Hematopoietic multipotent progenitor cell treated with erythropoietin and hydrocortisone succinate and interleukin-3 and kit ligand, for 17 days (in vitro differentiated cells): Measurements from ENCODE around the gene RAB11FIP4.
"Not testable (repeated sequence)": the region's sequence is repeated elsewhere in the genome, so short reads cannot be mapped to it uniquely, and the experiment has no call there.

Experiments
- DNase-seq: peaks from one replicate; pipeline ENCODE4 v3.0.0-alpha.2; 2015; ENCODE audit warnings: low spot score

Gene RAB11FIP4

GRCh38 chr17:31391496-31391949, at the start of gene RAB11FIP4:
Gene RAB11FIP4 (plus strand): TSS chr17:31391675. CDS start chr17:31391853, 178 bp downstream.
- no peak for DNase-seq

- not testable (repeated sequence) for DNase-seq
Measured at GRCh38 chr17:31345191-31345747, 46.2 kb upstream of the RAB11FIP4 start.

DNA sequence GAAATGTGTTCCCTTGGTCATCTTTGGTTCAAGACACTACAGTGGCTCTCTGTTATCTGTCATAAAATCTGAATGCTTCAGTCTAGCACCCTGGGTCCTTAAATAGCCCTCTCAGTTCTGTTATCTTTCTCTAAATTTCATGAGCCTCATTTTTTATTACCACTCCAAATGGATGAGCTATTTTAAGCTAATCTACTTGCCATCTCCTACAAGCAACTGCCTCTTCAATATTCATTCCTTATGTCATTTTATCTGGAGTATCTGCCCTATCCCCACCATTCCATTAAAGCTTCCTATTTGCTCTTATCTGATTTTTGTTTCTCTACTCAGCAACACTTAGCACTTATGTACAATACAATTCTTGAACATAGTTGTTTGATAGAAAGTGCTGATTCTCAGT, 42.0 kb upstream of the RAB11FIP4 start:
- DNase-seq, result no peak

GRCh38 chr17:31355935-31356334, 35.5 kb upstream of the RAB11FIP4 start:
- DNase-seq, result no peak

GRCh38 chr17:31357091-31357490, 34.4 kb upstream of the RAB11FIP4 start:
- no peak for DNase-seq

DNA sequence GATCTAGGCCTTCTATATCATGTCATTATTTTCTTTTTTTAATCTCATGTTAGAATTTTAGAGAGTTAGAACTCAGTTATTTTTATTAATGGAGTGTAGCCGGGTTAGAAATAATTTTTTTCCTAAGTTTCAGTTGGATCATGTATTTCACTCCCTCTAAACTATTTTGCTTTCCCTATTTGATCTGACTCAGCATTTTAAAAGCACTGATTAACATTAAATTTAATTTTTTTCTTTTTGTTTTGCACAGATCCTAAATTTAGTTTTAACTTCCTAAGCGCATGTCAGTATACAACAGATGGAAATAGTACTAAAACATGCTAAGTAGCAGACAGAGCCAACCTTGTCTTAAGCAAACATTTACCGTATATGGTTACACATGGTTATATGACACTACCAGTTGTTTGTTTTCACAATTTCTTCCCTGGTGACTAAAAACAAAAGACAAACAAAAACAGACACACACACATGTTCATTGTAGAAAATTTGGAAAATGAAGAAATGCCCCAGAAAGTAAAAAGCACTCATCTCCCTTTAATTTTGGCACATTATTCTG, 33.6 kb upstream of the RAB11FIP4 start:
- DNase-seq, result no peak

- no peak for DNase-seq
Measured at GRCh38 chr17:31364012-31364411, 27.5 kb upstream of the RAB11FIP4 start.

DNA sequence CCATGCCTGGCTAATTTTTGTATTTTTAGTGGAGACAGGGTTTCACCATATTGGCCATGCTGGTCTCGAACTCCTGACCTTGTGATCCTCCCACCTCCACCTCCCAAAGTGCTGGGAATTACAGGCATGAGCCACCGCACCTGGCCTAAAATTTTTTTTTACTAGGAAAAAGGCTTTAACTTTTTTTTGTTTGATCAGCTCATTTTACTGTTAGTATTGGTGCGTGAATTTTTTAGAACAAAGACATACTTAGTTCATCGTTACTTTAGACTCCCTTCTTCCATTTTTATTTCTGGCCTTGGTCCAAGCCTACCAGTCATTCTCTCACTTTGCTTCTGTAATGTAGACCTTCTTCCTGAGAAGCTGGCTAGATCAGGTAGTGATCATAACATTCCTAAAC, 25.4 kb upstream of the RAB11FIP4 start:
- no peak for DNase-seq

DNA sequence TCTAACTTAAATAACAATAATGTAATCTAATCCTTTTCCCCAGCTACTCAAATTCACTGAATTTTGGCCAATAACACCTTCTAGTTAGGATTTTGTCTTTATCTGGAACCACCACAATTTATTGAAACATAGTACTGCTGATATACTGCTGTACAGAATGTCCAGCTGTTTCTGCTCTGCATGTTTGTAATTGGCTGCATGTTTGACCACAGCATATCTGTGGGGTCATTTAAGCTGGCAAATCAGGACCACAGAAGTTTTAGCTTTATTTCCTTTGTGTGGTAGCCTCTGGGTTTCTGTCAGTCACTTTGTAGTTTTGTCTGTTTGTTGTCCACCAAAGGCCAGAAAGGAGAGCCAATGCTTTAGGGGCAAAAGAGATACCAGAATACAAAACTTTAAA, 22.2 kb upstream of the RAB11FIP4 start:
- no peak for DNase-seq

DNA sequence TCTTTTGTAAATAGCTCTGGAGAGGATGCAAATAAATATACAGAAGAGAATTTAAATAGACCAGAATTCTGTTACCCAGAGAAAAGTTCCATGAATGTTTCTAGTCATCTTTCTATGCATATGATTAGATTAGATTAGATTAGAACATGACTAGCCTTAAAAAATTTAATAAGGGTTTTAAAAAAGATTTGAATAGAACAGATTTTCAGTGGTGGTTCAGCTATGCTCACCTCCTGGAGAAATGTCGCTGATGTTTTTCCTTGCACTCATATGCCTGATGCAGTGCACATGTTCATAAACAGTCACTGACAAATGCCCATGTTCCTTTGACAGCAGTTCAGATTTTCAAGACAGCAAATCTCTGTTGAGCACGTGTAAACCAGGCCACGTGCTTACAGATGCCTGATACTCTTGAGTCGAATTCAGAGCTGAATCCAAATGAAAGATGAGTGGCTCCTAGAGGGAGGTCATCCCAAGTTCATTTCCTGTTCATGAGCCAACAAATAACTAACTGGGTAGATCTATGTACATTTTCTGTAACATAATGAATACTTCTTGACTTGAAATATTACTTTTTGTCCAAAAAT, 19.9 kb upstream of the RAB11FIP4 start:
- no peak for DNase-seq

DNA sequence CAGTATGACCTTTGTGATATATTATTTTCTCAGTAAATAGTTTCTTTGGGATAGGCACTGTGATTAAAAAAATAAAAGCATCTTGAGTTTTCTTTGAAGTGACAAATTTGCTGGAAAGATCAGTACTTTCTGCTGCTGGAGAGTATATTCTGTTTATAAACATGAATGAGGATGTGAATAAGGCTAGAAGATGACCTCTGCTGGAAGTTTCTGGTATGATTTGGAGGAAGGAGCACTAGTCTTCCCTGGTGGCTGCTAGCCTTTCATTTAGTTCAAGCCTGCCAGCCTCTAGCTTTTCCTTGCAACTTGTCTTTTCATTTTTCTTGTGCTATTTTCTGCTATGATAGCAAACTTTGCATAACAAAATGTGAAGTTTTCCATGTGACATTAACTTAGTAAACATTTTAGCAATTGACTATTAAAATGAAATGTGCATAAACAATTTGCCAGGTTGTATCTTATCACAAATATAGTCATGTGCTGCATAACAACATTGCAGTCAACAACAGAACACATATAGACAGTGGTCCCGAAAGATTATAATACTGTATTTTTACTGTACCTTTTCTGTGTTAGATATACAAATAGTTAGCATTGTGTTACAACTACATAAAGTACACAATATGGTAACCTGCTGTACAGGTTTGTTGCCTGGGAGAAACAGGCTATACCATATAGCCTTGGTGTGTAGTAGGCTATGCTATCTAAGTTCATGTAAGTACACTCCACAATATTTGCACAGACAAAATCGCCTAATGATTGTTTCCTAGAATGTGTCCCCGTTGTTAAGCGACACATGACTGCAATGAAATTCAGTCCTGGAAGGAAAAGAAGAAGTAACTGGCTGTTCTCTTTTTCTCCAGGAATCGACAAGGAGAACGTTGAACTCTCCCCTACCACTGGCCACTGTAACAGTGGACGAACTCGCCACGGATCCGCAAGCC, 18.1 kb upstream of the RAB11FIP4 start:
- DNase-seq, result no peak

DNA sequence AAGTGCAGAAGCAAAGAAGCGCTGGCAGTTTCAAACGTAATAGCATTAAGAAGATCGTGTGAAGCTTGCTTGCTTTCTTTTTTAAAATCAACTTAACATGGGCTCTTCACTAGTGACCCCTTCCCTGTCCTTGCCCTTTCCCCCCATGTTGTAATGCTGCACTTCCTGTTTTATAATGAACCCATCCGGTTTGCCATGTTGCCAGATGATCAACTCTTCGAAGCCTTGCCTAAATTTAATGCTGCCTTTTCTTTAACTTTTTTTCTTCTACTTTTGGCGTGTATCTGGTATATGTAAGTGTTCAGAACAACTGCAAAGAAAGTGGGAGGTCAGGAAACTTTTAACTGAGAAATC, 17.4 kb upstream of the RAB11FIP4 start:
- no peak for DNase-seq

DNA sequence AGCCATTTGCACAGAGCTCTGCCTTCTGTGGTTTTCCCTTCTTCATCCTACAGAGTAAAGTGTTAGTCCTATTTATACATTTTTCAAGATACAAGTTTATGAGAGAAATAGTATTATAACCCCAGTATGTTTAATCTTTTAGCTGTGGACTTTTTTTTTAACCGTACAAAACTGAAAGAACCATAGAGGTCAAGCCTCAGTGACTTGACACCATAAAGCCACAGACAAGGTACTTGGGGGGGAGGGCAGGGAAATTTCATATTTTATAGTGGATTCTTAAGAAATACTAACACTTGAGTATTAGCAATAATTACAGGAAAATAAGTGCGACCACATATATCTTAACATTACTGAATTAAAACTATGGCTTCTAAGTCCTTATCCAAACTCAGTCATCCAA, 17.0 kb upstream of the RAB11FIP4 start:
- DNase-seq, result no peak

DNA sequence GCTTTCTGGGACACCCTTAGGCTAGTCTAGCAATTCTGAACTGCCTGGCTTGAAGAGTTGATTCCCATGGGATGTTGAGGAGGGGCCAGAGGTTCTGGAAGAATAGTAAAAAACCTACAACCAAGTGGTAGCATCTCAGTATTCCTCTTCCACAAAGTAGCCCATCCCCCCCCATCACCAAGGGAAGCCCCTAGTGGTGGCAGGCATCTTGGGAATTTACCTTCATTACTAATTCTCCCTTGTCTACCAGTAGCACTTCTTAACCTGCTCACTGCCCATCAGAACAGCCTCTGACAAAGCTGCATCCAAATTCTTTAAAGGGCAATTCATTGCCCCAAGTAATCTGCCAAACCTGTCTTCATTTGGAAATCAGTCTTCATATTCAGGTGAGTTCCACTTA, 12.8 kb upstream of the RAB11FIP4 start:
- no peak for DNase-seq

DNA sequence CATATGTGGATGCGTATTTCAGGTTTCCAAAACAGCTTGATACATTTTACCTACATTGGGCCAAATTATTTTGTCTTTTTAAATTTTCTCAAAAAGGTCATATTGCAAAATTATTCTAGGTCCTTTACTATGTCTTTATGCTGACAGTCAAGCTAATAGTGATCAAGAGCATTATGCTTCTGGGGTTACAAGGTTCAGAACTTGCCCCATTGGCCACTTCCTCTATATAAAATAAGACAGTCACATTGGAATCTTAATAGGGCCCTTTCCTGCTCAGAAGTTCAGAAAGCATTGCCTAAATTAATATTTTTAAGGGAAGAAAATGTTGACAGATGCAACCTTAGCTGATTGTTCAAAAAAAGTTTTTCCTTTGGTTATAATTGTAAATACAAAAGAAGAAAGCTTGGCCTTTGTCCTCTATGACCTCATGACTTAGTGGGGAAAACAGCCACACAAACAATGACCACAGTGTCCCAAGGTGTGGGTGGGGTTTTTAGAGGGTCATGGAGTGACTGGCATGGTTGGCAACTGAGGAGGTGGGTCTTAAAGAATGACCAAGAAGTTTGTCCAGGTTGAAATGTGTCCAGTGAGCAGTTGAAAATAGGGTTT, 11.8 kb upstream of the RAB11FIP4 start:
- no peak for DNase-seq

GRCh38 chr17:31381165-31381668, 10.3 kb upstream of the RAB11FIP4 start:
- DNase-seq, result no peak

DNA sequence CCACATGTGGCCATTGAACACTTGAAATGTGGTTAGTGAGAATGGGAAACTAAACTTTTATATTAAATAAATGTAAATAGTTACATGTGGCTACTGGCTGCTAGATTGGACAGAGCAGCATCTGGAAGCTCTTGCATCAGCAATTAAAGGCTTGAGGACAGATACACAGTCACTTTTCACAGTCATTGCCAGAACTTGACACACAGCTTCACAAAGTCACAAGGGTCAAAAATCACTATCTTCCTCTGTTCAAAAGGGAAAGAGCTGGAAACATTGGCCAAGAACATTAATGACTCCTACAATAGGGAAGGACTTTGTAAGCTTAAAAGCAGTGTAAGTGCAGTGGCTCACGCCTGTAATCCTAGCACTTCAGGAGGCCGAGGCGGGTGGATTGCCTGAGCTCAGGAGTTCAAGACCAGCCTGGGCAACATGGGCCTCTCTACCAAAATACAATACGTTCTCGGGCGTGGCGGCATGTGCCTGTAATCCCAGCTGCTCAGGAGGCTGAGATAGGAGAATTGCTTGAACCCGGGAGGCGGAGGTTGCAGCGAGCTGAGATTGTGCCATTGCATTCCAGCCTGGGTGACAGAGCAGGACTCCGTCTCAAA, 8.7 kb upstream of the RAB11FIP4 start:
- DNase-seq, result not testable (repeated sequence)

GRCh38 chr17:31383488-31383887, 8.0 kb upstream of the RAB11FIP4 start:
- not testable (repeated sequence) for DNase-seq

DNA sequence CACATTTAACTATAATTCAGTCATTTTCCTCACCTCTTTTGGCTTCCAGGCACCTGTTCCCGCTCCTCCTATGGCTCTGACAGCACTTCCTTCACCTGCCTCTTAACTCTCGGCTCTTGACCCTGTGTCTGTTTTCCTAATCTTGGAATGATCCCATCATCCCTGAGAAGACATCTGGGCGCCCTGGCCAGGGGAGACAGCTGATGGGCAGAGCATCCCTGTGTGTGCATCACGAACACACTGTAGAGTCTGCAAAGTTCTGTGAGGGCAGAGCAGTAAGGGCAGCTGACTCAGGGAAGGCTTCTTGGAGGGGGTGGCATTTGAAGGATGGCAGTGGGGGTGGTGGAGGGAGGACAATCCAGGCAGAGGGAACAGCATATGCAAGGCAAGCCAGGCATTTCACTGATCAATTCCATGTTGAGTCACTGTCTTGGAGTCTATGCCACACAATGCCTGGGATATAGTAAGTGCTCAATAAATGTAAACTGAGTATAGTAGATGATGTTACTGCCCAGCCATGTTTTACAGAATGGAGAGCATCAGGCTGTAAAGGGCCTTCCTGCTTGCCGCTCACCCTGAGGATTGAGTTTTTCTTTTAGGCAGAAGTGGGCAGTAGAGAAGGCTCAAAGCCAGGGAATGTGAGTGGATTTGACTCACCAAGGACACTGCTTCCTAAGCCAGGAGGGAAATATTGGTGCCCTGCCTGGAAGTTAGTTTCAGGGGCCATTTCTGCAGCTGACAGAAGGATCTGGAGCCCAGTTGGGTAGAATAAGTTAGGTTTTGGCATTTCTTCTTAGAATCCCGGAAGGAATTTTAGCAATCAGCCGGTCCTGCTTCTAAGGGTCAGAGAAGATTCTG, 5.8 kb upstream of the RAB11FIP4 start:
- no peak for DNase-seq

DNA sequence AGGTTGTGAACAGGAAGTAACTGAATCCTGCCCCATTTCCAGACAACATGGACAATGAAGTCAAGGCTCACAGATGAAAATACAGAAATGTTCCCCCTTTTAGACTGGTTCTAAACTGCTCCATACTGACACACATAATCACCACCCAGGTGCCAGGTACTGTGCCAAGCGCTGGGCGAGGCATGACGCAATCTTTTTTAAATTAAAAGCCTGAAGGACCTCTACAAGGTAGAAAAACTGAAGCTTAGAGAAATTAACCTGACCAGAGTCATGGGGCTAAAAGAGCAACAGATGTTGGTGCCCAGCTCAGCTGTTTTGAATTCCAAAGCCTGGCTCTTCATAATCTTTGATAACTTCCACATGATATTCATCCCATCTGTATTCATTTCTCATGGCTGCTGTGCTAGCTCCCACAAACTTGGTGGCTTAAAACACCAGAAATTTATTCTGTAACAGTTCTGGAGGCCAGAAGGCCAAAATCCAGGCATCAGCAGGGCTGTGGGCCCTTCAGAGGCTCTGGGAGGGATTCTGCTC, 4.9 kb upstream of the RAB11FIP4 start:
- DNase-seq, result no peak

- no peak for DNase-seq
Measured at GRCh38 chr17:31387438-31387837, 4.0 kb upstream of the RAB11FIP4 start.
